Activated CD4-positive, CD25-positive, alpha-beta regulatory T cell treated with anti-CD3 and anti-CD28 coated beads, Interleukin-2, amount 50 U/mL, for 16 hours (primary cell): ENCODE results near the gene GRIP1.
"Not testable (repeated sequence)": the region's sequence is repeated elsewhere in the genome, so short reads cannot be mapped to it uniquely, and the experiment has no call there.

Experiments
- DNase-seq: peaks from one replicate; pipeline ENCODE4 v3.0.0-alpha.2; 2020; ENCODE audit warnings: low read depth, low spot score

The GRIP1 gene

GRCh38 chr12:66537876-66538275 is 141.0 kb downstream of the GRIP1 start:
- DNase-seq, result no peak

- DNase-seq, result no peak
Observed at GRCh38 chr12:66533767-66534166, 145.1 kb downstream of the GRIP1 start.

GRCh38 chr12:66531766-66532165 is 147.1 kb downstream of the GRIP1 start:
- no peak for DNase-seq

- DNase-seq, result no peak
Observed at GRCh38 chr12:66529934-66530333, 148.9 kb downstream of the GRIP1 start.

GRCh38 chr12:66516561-66516960 is 162.3 kb downstream of the GRIP1 start:
- no peak for DNase-seq

GRCh38 chr12:66516133-66516532 is 162.7 kb downstream of the GRIP1 start:
- no peak for DNase-seq

- no peak for DNase-seq
Observed at GRCh38 chr12:66514581-66514980, 164.3 kb downstream of the GRIP1 start.

GRCh38 chr12:66508025-66508424 is 170.9 kb downstream of the GRIP1 start:
- no peak for DNase-seq

GRCh38 chr12:66503746-66504145 is 175.1 kb downstream of the GRIP1 start:
- DNase-seq, result no peak

- no peak for DNase-seq
Observed at GRCh38 chr12:66502911-66503310, 176.0 kb downstream of the GRIP1 start.

GRCh38 chr12:66500841-66501240 is 178.0 kb downstream of the GRIP1 start:
- no peak for DNase-seq

- no peak for DNase-seq
Observed at GRCh38 chr12:66500091-66500490, 178.8 kb downstream of the GRIP1 start.

- no peak for DNase-seq
Observed at GRCh38 chr12:66499000-66499399, 179.9 kb downstream of the GRIP1 start.

GRCh38 chr12:66498059-66498458 is 180.8 kb downstream of the GRIP1 start:
- DNase-seq, result not testable (repeated sequence)

GRCh38 chr12:66497008-66497897 is 181.6 kb downstream of the GRIP1 start:
- DNase-seq, result no peak

GRCh38 chr12:66496595-66496994 is 182.3 kb downstream of the GRIP1 start:
- DNase-seq, result no peak

GRCh38 chr12:66495709-66496108 is 183.2 kb downstream of the GRIP1 start:
- no peak for DNase-seq

- no peak for DNase-seq
Observed at GRCh38 chr12:66493819-66494218, 185.1 kb downstream of the GRIP1 start.

GRCh38 chr12:66491853-66492252 is 187.0 kb downstream of the GRIP1 start:
- DNase-seq, result no peak

- no peak for DNase-seq
Observed at GRCh38 chr12:66482351-66483203, 196.3 kb downstream of the GRIP1 start.

- no peak for DNase-seq
Observed at GRCh38 chr12:66467932-66468331, 210.9 kb downstream of the GRIP1 start.

GRCh38 chr12:66461331-66461730 is 217.5 kb downstream of the GRIP1 start:
- no peak for DNase-seq
